ENCODE results near the gene STAT1. TPM values are rescaled to one million over a fixed set of nuclear protein-coding genes. Genes with fewer than 3 reads are reported as not detected.

STAT1 gene
- total RNA-seq, 1 donor from 2014 or later = 86.9 TPM

DNA sequence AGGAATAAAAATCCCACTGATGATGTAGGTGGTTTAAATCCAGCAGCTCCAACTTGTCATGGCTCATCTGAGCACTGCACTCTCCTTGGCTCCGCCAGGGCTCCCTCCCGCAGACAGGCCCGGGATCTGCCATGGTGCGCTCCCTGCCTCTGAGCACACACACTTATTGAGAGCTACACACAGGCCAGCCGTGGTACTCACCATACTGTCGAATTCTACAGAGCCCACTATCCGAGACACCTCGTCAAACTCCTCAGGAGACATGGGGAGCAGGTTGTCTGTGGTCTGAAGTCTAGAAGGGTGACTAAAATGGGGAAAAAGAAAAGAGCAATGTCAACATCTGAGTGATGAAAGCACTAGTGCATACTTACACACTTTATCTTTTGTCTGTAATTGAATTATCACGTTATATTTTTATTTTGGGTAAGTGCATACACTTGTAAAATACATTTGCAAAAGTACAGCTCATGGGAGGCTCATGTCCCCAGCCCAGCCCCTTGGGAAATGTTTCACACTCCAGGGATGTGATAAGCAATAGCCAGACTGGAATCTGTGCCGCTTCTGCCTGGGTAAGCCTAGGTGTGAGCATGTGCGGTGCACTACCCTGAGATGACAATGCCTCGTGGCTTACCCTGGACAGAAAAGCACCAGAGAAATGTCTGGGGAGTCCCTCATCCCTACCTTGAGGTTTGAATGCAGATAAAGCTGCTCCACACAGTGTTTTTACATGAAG is 39.2 kb downstream of the STAT1 start:
- TF ChIP-seq, protein P1, sequence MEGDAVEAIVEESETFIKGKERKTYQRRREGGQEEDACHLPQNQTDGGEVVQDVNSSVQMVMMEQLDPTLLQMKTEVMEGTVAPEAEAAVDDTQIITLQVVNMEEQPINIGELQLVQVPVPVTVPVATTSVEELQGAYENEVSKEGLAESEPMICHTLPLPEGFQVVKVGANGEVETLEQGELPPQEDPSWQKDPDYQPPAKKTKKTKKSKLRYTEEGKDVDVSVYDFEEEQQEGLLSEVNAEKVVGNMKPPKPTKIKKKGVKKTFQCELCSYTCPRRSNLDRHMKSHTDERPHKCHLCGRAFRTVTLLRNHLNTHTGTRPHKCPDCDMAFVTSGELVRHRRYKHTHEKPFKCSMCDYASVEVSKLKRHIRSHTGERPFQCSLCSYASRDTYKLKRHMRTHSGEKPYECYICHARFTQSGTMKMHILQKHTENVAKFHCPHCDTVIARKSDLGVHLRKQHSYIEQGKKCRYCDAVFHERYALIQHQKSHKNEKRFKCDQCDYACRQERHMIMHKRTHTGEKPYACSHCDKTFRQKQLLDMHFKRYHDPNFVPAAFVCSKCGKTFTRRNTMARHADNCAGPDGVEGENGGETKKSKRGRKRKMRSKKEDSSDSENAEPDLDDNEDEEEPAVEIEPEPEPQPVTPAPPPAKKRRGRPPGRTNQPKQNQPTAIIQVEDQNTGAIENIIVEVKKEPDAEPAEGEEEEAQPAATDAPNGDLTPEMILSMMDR (conservative IDR thresholded peaks at IDR 0.05; ENCODE audit: low read depth, low read length) = no peak
- no peak for DNase-seq (ENCODE audit: low read depth)
- no peak overlapping the region for H3K4me3 ChIP-seq (ENCODE audit: low read depth, low read length)

GRCh38 chr2:190973726-190974628 is 40.0 kb downstream of the STAT1 start:
- no peak for DNase-seq (ENCODE audit: low read depth)
- H3K4me3 ChIP-seq (ENCODE audit: low read depth, low read length) = no peak overlapping the region
- TF ChIP-seq, protein P1 (conservative IDR thresholded peaks at IDR 0.05; ENCODE audit: low read depth, low read length) = no peak

- DNase-seq (ENCODE audit: low read depth) = no peak
- TF ChIP-seq, protein P1 (conservative IDR thresholded peaks at IDR 0.05; ENCODE audit: low read depth, low read length) = no peak
- no peak overlapping the region for H3K4me3 ChIP-seq (ENCODE audit: low read depth, low read length)
Measured at GRCh38 chr2:190973262-190973661, 40.7 kb downstream of the STAT1 start.

- DNase-seq (ENCODE audit: low read depth) = no peak
- TF ChIP-seq, protein P1 (conservative IDR thresholded peaks at IDR 0.05; ENCODE audit: low read depth, low read length) = no peak
- no peak overlapping the region for H3K4me3 ChIP-seq (ENCODE audit: low read depth, low read length)
Measured at GRCh38 chr2:190972846-190973245, 41.1 kb downstream of the STAT1 start.

- no peak for DNase-seq (ENCODE audit: low read depth)
- TF ChIP-seq, protein P1 (conservative IDR thresholded peaks at IDR 0.05; ENCODE audit: low read depth, low read length) = no peak
- H3K4me3 ChIP-seq (ENCODE audit: low read depth, low read length) = no peak overlapping the region
Measured at GRCh38 chr2:190972213-190972612, 41.8 kb downstream of the STAT1 start.

- no peak for DNase-seq (ENCODE audit: low read depth)
- TF ChIP-seq, protein P1 (conservative IDR thresholded peaks at IDR 0.05; ENCODE audit: low read depth, low read length) = no peak
- no peak overlapping the region for H3K4me3 ChIP-seq (ENCODE audit: low read depth, low read length)
Measured at GRCh38 chr2:190970873-190971506, 43.0 kb downstream of the STAT1 start.

Data from epithelial cell of proximal tubule (primary cell).